ENCODE results near the gene PLEKHJ1. TPM values are rescaled to one million over a fixed set of nuclear protein-coding genes. Genes with fewer than 3 reads are reported as not detected.

Gene PLEKHJ1
- polyA plus RNA-seq, 1 donor from 2014 or later = 219 TPM

- Histone ChIP-seq H3K9me2 (ENCODE audit: insufficient read depth, low read length) (no peaks in the 10 kb centered on the region), H3K27ac (ENCODE audit: low read length) (no peak overlapping the region), H3F3A (ENCODE audit: insufficient read depth, low read length, poor library complexity, severe bottlenecking) (no peaks in the 10 kb centered on the region), H2AFZ (ENCODE audit: low read depth, low read length) (no peak overlapping the region), H4K20me1 (ENCODE audit: insufficient read depth) (peaks cover 18% of the 10 kb centered on the region), H3K79me2 (replicated peaks; ENCODE audit: insufficient read depth, low read length) (peaks cover 16% of the 10 kb centered on the region), H3K4me3 (ENCODE audit: low read length) (no peak overlapping the region), H3K36me3 (ENCODE audit: insufficient read depth, low read length) (no peaks in the 10 kb centered on the region), H3K9me3 (ENCODE audit: low read length) (no peaks in the 10 kb centered on the region), H3K4me2 (ENCODE audit: low read length) (no peak overlapping the region), H3K9ac (ENCODE audit: low read length) (no peak overlapping the region), H3K27me3 (ENCODE audit: insufficient read depth, low read depth, low read length) (no peaks in the 10 kb centered on the region)
- TF ChIP-seq MXI1 (conservative IDR thresholded peaks at IDR 0.05; ENCODE audit: poor library complexity, severe bottlenecking) = no peak
- TF ChIP-seq TAF1 (IDR thresholded peaks at IDR 0.05; ENCODE audit: low read depth) = no peak
- TF ChIP-seq POLR2AphosphoS5 (IDR thresholded peaks at IDR 0.05) = no peak
- TF ChIP-seq, protein P1, sequence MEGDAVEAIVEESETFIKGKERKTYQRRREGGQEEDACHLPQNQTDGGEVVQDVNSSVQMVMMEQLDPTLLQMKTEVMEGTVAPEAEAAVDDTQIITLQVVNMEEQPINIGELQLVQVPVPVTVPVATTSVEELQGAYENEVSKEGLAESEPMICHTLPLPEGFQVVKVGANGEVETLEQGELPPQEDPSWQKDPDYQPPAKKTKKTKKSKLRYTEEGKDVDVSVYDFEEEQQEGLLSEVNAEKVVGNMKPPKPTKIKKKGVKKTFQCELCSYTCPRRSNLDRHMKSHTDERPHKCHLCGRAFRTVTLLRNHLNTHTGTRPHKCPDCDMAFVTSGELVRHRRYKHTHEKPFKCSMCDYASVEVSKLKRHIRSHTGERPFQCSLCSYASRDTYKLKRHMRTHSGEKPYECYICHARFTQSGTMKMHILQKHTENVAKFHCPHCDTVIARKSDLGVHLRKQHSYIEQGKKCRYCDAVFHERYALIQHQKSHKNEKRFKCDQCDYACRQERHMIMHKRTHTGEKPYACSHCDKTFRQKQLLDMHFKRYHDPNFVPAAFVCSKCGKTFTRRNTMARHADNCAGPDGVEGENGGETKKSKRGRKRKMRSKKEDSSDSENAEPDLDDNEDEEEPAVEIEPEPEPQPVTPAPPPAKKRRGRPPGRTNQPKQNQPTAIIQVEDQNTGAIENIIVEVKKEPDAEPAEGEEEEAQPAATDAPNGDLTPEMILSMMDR (IDR thresholded peaks at IDR 0.05; ENCODE audit: poor library complexity, severe bottlenecking) = no peak
- TF ChIP-seq EZH2 (IDR thresholded peaks at IDR 0.05; ENCODE audit: borderline replicate concordance, insufficient read depth, low read length, poor library complexity, severe bottlenecking) = no peak
- no peak for TF ChIP-seq EP300 (conservative IDR thresholded peaks at IDR 0.05; ENCODE audit: poor library complexity, severe bottlenecking)
- no peak for TF ChIP-seq SMC3 (conservative IDR thresholded peaks at IDR 0.05; ENCODE audit: poor library complexity)
- no peak for TF ChIP-seq RAD21 (conservative IDR thresholded peaks at IDR 0.05)
- TF ChIP-seq REST (IDR thresholded peaks at IDR 0.05; ENCODE audit: borderline replicate concordance) = no peak
Observed at GRCh38 chr19:2266183-2266993, 30.3 kb upstream of the PLEKHJ1 start.

DNA sequence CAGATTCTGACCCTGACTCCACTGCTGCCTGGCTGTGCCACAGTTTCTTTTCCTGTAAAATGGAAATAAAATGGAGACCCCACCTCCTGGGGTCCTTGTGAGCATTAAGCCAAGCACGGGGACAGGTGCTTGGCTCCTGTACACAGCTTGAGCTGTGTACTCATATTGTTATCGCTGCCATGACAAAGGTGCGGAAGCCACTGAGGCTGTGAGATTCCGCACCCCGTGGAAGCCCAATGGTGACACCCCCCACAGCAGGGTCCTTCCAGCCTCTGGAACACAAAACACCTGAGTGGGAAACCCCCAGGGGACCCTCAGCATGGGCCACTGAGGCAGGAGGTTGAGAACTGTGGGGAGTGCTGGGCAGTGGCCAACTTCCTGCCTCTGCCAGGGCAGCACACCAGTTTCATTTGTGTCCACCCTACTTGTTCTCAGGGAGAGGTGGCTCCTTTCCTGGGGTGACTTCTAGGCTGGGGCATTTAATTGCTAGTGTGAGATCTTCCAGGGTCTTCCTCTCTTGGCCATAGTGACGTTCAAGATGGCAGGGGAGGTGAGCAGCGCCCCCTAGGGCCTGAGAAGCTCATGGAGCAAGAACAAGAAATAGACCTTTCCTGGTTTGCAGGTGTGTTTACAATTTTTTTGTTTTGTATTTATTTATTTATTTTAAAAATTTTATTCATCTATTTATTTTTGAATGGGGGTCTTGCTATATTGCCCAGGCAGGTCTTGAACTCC lies 25.5 kb upstream of the PLEKHJ1 start:
- TF ChIP-seq MXI1 (conservative IDR thresholded peaks at IDR 0.05; ENCODE audit: poor library complexity, severe bottlenecking) (no peak), EZH2 (IDR thresholded peaks at IDR 0.05; ENCODE audit: borderline replicate concordance, insufficient read depth, low read length, poor library complexity, severe bottlenecking) (no peak), RAD21 (conservative IDR thresholded peaks at IDR 0.05) (no peak), SMC3 (conservative IDR thresholded peaks at IDR 0.05; ENCODE audit: poor library complexity) (no peak), EP300 (conservative IDR thresholded peaks at IDR 0.05; ENCODE audit: poor library complexity, severe bottlenecking) (no peak), POLR2AphosphoS5 (IDR thresholded peaks at IDR 0.05) (no peak)
- TF ChIP-seq, protein P1 (IDR thresholded peaks at IDR 0.05; ENCODE audit: poor library complexity, severe bottlenecking) = no peak
- H2AFZ ChIP-seq (ENCODE audit: low read depth, low read length) = no peak overlapping the region
- H3K36me3 ChIP-seq (ENCODE audit: insufficient read depth, low read length) = no peaks in the 10 kb centered on the region
- no peaks in the 10 kb centered on the region for H3K9me2 ChIP-seq (ENCODE audit: insufficient read depth, low read length)
- no peaks in the 10 kb centered on the region for H3K27me3 ChIP-seq (ENCODE audit: insufficient read depth, low read depth, low read length)
- no peaks in the 10 kb centered on the region for H3F3A ChIP-seq (ENCODE audit: insufficient read depth, low read length, poor library complexity, severe bottlenecking)
- no peaks in the 10 kb centered on the region for H3K9me3 ChIP-seq (ENCODE audit: low read length)
- no peak overlapping the region for H3K27ac ChIP-seq (ENCODE audit: low read length)
- no peaks in the 10 kb centered on the region for H3K79me2 ChIP-seq (replicated peaks; ENCODE audit: insufficient read depth, low read length)
- H4K20me1 ChIP-seq (ENCODE audit: insufficient read depth) = no peaks in the 10 kb centered on the region
- no peak overlapping the region for H3K9ac ChIP-seq (ENCODE audit: low read length)
- H3K4me2 ChIP-seq (ENCODE audit: low read length) = no peak overlapping the region
- H3K4me3 ChIP-seq (ENCODE audit: low read length) = no peak overlapping the region

Data from neural cell (in vitro differentiated cells).